ENCODE results near the gene CTIF. TPM values are rescaled to one million over a fixed set of nuclear protein-coding genes. Genes with fewer than 3 reads are reported as not detected.

The CTIF gene
- total and polyA plus RNA-seq, 5 donors = 41.0 to 78.2 (median 48.5) TPM

GRCh38 chr18:48887294-48887904 is 348.6 kb downstream of the CTIF start:
- 83% methylated on average over 12 of the region's 12 CpGs for WGBS
- no peak overlapping the region for H3K4me3 ChIP-seq (ENCODE audit: low read length)
- intact Hi-C loops (cut with DNase I) = no loop called here
- H3K27ac ChIP-seq (ENCODE audit: low read length) = no peak overlapping the region
- H3K4me1 ChIP-seq (ENCODE audit: control insufficient read depth, insufficient read depth, low read length) = no peaks in the 10 kb centered on the region
- H3K9me3 ChIP-seq (ENCODE audit: control insufficient read depth, low read length) = no peaks in the 10 kb centered on the region
- DNase-seq (peak in 1 of 3 donors; percentile 14), ATAC-seq (no peak)
- no peaks in the 10 kb centered on the region for H3K27me3 ChIP-seq (ENCODE audit: control insufficient read depth, insufficient read depth)

DNA sequence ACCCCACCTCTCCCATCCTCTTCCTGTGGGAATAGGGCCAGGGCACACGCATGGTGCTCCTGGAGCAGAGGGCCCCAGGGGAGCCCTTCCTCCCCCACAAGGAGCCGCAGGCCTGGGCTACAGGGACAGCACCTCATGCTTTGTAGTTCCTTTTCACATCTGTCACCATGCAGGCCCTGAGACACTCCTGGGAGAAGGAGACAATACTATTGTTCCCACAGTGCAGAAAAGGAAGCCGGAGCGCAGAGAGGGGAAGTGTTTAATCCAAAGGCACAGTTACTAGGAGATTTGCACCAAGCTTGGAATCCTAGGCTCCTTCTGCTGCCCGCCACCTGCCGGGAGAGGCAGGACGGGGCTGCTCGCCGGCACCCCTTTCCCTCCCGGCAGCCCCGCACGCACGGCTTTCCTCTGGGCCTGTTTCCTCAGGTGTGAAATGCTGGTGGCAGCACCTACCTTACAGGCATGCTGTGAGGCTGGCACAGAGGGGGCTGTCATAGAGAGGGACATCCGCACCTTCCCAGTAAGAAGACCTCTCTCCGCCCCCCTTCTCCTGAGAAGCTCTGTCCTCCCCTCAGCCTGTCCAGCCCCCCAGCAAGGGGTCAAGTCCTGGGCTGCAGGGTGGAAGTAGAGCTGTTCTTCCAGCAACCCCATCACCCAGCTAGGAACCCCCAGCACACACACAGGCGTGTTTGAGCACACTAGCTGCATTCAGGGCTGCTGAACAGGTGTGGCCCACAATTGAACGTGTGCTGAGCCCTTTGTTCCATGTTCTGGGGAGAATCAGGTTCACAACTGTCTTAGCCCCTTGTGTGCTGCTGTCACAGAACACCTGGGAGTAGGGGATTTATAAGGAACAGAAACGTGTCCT is 349.3 kb downstream of the CTIF start:
- WGBS = 83% methylated on average over 18 of the region's 18 CpGs
- Histone ChIP-seq H3K4me3 (ENCODE audit: low read length) (no peak overlapping the region), H3K9me3 (ENCODE audit: control insufficient read depth, low read length) (no peaks in the 10 kb centered on the region), H3K27me3 (ENCODE audit: control insufficient read depth, insufficient read depth) (no peaks in the 10 kb centered on the region), H3K4me1 (ENCODE audit: control insufficient read depth, insufficient read depth, low read length) (no peaks in the 10 kb centered on the region), H3K27ac (ENCODE audit: low read length) (no peak overlapping the region)
- intact Hi-C loops (cut with DNase I) = no loop called here
- DNase-seq = peak in 1 of 3 donors; percentile 61
- peak in 1 of 2 donors; percentile 47 for ATAC-seq

DNA sequence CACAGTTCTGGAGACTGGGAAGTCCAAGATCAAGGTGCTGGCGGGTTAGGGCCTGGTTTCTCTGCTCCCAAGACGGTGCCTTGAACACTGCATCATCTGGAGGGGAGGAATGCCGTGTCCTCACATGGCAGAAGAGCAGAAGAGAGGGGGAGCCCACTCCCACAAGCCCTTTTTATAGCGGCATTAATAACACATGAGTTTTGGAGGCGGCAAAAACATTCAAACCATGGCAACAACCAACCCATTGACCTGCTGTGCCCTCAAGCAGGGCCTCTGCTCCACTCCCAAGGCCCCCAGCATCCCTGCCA is 349.9 kb downstream of the CTIF start:
- no peak for ATAC-seq
- intact Hi-C loops (cut with DNase I) = no loop called here
- WGBS = 93% methylated on average over 5 of the region's 5 CpGs
- Histone ChIP-seq H3K27ac (ENCODE audit: low read length) (no peak overlapping the region), H3K4me3 (ENCODE audit: low read length) (no peak overlapping the region), H3K27me3 (ENCODE audit: control insufficient read depth, insufficient read depth) (no peaks in the 10 kb centered on the region), H3K4me1 (ENCODE audit: control insufficient read depth, insufficient read depth, low read length) (no peaks in the 10 kb centered on the region), H3K9me3 (ENCODE audit: control insufficient read depth, low read length) (no peaks in the 10 kb centered on the region)
- no peak for DNase-seq

GRCh38 chr18:48889115-48889941 is 350.5 kb downstream of the CTIF start:
- Histone ChIP-seq H3K9me3 (ENCODE audit: control insufficient read depth, low read length) (no peaks in the 10 kb centered on the region), H3K27ac (ENCODE audit: low read length) (no peak overlapping the region), H3K27me3 (ENCODE audit: control insufficient read depth, insufficient read depth) (no peaks in the 10 kb centered on the region), H3K4me3 (ENCODE audit: low read length) (no peak overlapping the region), H3K4me1 (ENCODE audit: control insufficient read depth, insufficient read depth, low read length) (no peaks in the 10 kb centered on the region)
- peak; percentile 85 to 95 (median 94) for DNase-seq
- intact Hi-C loops (cut with DNase I) = no loop called here
- WGBS = 49% methylated on average over 18 of the region's 18 CpGs
- ATAC-seq = peak; percentile 81 to 82

- 96% methylated on average over 13 of the region's 13 CpGs for WGBS
- Histone ChIP-seq H3K4me3 (ENCODE audit: low read length) (no peak overlapping the region), H3K27me3 (ENCODE audit: control insufficient read depth, insufficient read depth) (no peaks in the 10 kb centered on the region), H3K9me3 (ENCODE audit: control insufficient read depth, low read length) (no peaks in the 10 kb centered on the region), H3K27ac (ENCODE audit: low read length) (no peak overlapping the region), H3K4me1 (ENCODE audit: control insufficient read depth, insufficient read depth, low read length) (no peaks in the 10 kb centered on the region)
- intact Hi-C loops (cut with DNase I) = no loop called here
- ATAC-seq = no peak
- peak in 1 of 3 donors; percentile 28 for DNase-seq
Observed at GRCh38 chr18:48889981-48890762, 351.3 kb downstream of the CTIF start.

- no peak overlapping the region for H3K4me3 ChIP-seq (ENCODE audit: low read length)
- WGBS = 94% methylated on average over 4 of the region's 4 CpGs
- H3K4me1 ChIP-seq (ENCODE audit: control insufficient read depth, insufficient read depth, low read length) = no peaks in the 10 kb centered on the region
- intact Hi-C loops (cut with DNase I) = no loop called here
- no peaks in the 10 kb centered on the region for H3K27me3 ChIP-seq (ENCODE audit: control insufficient read depth, insufficient read depth)
- DNase-seq (no peak), ATAC-seq (no peak)
- no peak overlapping the region for H3K27ac ChIP-seq (ENCODE audit: low read length)
- H3K9me3 ChIP-seq (ENCODE audit: control insufficient read depth, low read length) = no peaks in the 10 kb centered on the region
Observed at GRCh38 chr18:48891721-48892120, 352.9 kb downstream of the CTIF start.

DNA sequence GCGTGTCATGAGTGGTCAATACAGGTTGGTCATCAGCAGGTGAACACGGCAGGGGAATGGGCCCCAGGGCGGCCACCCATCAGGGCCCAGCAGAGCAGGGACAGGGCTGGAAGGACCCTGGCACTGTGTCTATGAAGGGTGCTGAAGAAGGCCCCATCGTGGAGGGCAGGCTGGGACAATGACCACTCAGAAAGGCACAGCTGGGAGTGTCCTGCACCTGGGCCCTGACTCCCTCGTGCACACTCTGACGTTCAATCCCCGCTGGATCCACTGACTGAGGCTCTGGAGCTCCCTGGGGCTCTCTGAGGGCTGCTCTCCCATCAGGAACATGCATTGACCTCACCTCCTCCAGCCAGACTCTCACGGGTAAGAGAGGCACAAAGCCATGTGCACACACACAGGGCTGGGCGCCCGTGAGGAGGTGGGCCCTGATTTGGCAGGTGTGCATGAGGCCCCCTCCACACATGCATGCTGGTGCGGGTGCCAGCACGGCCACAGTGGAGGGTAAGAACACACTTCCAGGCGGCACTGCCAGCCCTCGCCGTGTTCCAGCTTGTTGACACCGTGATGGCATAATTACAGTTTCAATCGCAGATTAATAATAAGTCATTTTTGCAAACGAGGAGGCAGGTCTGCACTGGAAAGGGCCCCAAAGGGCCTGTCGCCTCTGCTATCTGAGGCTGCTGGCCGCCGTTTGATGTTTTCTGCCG is 353.5 kb downstream of the CTIF start:
- H3K27ac ChIP-seq (ENCODE audit: low read length) = no peak overlapping the region
- H3K4me3 ChIP-seq (ENCODE audit: low read length) = no peak overlapping the region
- H3K9me3 ChIP-seq (ENCODE audit: control insufficient read depth, low read length) = no peaks in the 10 kb centered on the region
- WGBS = 89% methylated on average over 22 of the region's 22 CpGs
- ATAC-seq (no peak), DNase-seq (peak in 1 of 3 donors; percentile 50)
- peaks cover 1% of the 10 kb centered on the region for H3K4me1 ChIP-seq (ENCODE audit: control insufficient read depth, insufficient read depth, low read length)
- intact Hi-C loops (cut with DNase I) = no loop called here
- H3K27me3 ChIP-seq (ENCODE audit: control insufficient read depth, insufficient read depth) = no peaks in the 10 kb centered on the region

DNA sequence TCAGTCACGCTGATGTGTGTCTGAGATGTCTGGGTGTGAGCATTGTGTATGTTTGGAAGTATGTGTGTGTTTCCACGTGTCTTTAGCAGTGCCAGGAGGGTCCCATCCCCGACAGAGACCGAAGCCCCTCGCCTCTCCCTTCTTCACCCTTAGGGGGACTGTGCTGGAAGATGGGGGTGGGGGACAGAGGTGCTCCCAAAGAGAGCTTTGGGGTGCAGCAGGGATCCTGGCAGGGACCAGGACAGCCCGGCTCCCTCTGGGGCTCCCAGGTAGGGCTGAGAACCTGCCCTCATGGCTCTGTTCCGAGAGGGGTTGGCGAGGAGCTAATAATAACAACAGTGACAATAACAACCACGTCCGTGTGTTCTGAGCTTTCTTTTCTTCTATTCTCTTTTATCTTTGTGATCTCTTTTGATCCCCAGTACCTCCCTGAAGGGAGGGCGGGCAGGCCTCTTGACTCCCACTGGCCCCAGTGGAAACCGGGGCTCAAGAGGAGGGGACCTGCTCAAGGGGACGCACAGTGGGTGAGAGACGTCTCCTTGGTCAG is 354.3 kb downstream of the CTIF start:
- Histone ChIP-seq H3K27ac (ENCODE audit: low read length) (no peak overlapping the region), H3K4me3 (ENCODE audit: low read length) (no peak overlapping the region), H3K9me3 (ENCODE audit: control insufficient read depth, low read length) (no peaks in the 10 kb centered on the region), H3K4me1 (ENCODE audit: control insufficient read depth, insufficient read depth, low read length) (peaks cover 4% of the 10 kb centered on the region), H3K27me3 (ENCODE audit: control insufficient read depth, insufficient read depth) (no peaks in the 10 kb centered on the region)
- WGBS = 76% methylated on average over 14 of the region's 14 CpGs
- no peak for ATAC-seq
- DNase-seq = no peak
- intact Hi-C loops (cut with DNase I) = no loop called here

DNA sequence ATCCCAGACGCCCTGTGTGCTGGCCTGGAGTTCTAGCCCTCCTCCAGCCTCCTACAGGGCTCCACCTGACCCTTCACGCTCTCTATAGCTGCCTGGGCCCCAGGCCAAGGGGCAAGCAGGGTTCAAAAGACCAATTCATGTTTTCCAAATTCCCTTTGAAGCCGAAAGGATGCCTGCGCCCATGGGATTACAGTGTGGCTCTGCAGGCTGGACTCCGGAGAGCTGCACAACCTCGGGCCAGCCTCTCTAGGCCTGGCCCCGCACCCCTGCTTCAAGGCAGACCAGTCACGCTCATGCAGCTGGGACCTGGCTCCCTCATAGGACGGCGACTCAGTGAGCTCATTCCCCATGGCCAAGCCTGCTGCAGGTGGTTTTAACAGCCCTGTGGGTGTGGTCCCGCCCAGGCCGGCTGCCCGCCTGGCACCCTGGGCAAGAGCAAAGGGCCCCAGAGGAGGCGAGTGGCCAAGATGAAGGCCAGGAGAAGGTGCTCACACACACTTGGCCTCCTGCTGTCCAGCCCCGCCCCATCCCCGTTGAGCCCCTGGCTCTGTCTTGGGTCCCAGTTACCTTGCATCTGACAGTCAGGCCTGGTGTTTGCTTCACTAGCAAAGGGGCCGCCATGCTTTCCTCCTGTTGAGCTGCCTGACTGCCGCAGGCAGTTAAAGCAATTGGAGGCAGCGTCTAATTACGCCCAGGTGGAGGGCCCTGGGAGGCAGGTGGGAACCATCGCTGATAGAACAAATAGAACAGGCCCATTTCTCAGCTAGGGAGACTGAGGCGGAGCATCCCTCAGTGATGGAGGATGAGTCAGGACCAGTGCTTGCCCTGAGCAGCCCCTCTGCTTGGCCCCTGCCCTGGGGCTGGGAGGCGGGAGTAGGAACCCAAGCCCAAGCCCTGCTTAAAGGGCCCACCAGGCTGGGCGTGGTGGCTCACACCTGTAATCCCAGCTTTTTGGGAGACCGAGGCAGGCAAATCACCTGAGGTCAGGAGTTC is 355.1 kb downstream of the CTIF start:
- peaks cover 4% of the 10 kb centered on the region for H3K4me1 ChIP-seq (ENCODE audit: control insufficient read depth, insufficient read depth, low read length)
- no peak overlapping the region for H3K27ac ChIP-seq (ENCODE audit: low read length)
- intact Hi-C loops (cut with DNase I) = no loop called here
- no peak overlapping the region for H3K4me3 ChIP-seq (ENCODE audit: low read length)
- H3K27me3 ChIP-seq (ENCODE audit: control insufficient read depth, insufficient read depth) = no peaks in the 10 kb centered on the region
- DNase-seq (peak in 1 of 3 donors; percentile 65), ATAC-seq (peak in 1 of 2 donors; percentile 13)
- no peaks in the 10 kb centered on the region for H3K9me3 ChIP-seq (ENCODE audit: control insufficient read depth, low read length)
- 94% methylated on average over 25 of the region's 25 CpGs for WGBS
